Sigmoid colon (tissue), 7 donors: ENCODE measurements around the gene CARD10. TPM values are rescaled to one million over a fixed set of nuclear protein-coding genes. Genes with fewer than 3 reads are reported as not detected.
"Not testable (repeated sequence)": the region's sequence is repeated elsewhere in the genome, so short reads cannot be mapped to it uniquely, and the experiment has no call there.

ENCODE experiments used
- DNase-seq: peaks from one replicate; pipeline ENCODE4 v3.0.0-alpha.2; 2019
- H3K27ac ChIP-seq, 4 donors: fragments of 200-600 bp; sonication (generic); one replicate each; pipeline ENCODE4 v1.5.1; 2016 to 2019; ENCODE audit warnings: mild to moderate bottlenecking in 1 of 4
- H3K27me3 ChIP-seq, 3 donors: fragments of 200-600 bp; sonication (generic); one replicate each; pipeline ENCODE4 v1.5.1; 2019; ENCODE audit warnings: mild to moderate bottlenecking in 1 of 3
- H3K36me3 ChIP-seq, 4 donors: fragments of 200-600 bp; sonication (generic); one replicate each; pipeline ENCODE4 v1.5.1; 2016 to 2019
- H3K4me1 ChIP-seq, 4 donors: fragments of 200-600 bp; sonication (generic); one replicate each; pipeline ENCODE4 v1.5.1; 2017 to 2019
- H3K4me3 ChIP-seq, 4 donors: fragments of 200-600 bp; sonication (generic); one replicate each; pipeline ENCODE4 v1.5.1; 2017 to 2019; ENCODE audit warnings: mild to moderate bottlenecking in 2 of 4, moderate library complexity in 1 of 4
- H3K9me3 ChIP-seq, 4 donors: fragments of 200-600 bp in 3 of 4; sonication (generic) in 3 of 4; one replicate each; pipeline versions ENCODE4 v1.5.1 to v1.6.1; 2013 to 2019
- EP300 ChIP-seq, 4 donors: sonication (generic); formaldehyde crosslinking; IDR thresholded peaks; one replicate each; pipeline ENCODE4 v1.6.1; 2017; ENCODE audit warnings: antibody characterized with exemption in 4 of 4
- POLR2A ChIP-seq, 2 donors: fragments of 450-650 bp; IDR thresholded peaks; one replicate each; pipeline ENCODE4 v1.6.1; 2016; ENCODE audit warnings: antibody characterized with exemption in 2 of 2, mild to moderate bottlenecking in 2 of 2, moderate library complexity in 2 of 2
- POLR2AphosphoS5 ChIP-seq, 4 donors: sonication (generic); formaldehyde crosslinking; IDR thresholded peaks; one replicate each; pipeline ENCODE4 v1.6.1; 2017; ENCODE audit warnings: antibody characterized with exemption in 4 of 4
- WGBS, 2 donors: extraction: QIAGEN DNeasy Blood & Tissue Kit; methylation state at CpG; one replicate each; pipeline ENCODE4 v1.1.7; 2013; 5-methylcytosine and 5-hydroxymethylcytosine counted together
- intact Hi-C: fragments of 100-400 bp; cut with DNase I; formaldehyde crosslinking; loops from one replicate; pipeline ENCODE4 v1.15.1; 2023
- polyA plus RNA-seq, 3 donors: library from polyadenylated mRNA; stranded (reverse); fragments of 200-250 nt; gene quantifications; one replicate each; pipeline ENCODE4 v1.2.3, GENCODE V29; 2013
- total RNA-seq, 4 donors: library from RNA; depleted of rRNA; stranded (reverse); fragments of >200 nt; gene quantifications; one replicate each; pipeline ENCODE4 v1.1.0, GENCODE V29; 2016
- TF ChIP-seq, protein P1 (sequence below), 4 experiments: fragments of 450-650 bp in 3 of 4; fragments of 200-600 bp in 1 of 4; IDR thresholded peaks; one replicate each; pipeline ENCODE4 v1.5.1; 2016 to 2019; ENCODE audit warnings: antibody characterized with exemption in 4 of 4, mild to moderate bottlenecking in 3 of 4, moderate library complexity in 2 of 4
- donor health status: healthy with polysubstance abuse.
- donor health status: Bipolar disorder and iron deficiency.
- donor health status: healthy.

The CARD10 gene
- total and polyA plus RNA-seq, 7 donors = 2.8 to 41.0 (median 8.6) TPM

DNA sequence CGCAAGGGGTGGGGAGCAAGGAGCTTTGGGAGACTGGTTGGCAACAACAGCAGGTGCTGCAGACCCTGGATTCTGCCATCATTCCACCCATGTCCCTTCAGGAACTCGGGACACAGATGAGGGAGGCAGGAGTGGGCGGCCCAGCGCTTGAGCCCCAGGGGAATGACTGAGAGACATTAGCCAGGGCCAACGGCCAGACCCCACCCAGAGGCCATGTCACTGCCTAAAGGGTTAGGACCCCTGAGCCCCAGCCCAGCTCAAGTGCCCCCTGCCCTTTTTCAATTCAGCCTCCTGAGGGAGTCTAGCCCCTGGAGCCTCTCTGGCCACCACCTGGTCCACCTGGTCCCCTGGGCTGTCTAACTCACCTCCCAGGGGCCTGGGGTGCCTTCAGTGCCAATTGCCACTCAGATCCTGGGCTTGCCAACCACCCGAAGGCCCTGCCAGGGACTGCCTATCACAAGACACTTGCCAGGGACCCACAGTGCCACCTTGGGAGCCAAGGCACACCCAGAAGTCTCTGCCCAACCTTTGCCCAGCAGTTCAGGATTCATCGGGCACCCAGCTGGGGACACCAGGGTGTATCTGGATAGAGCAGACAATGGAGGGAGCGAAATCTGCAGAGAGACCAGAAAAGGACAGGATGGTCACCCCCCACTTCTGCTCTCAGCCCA lies 49.7 kb downstream of the CARD10 start:
- Histone ChIP-seq H3K9me3 (no peaks in the 10 kb centered on the region), H3K27me3 (peaks cover 2 to 76% (median 12%) of the 10 kb centered on the region in 3 donors), H3K4me1 (no peaks in the 10 kb centered on the region), H3K4me3 (no peak overlapping the region), H3K36me3 (no peaks in the 10 kb centered on the region), H3K27ac (no peak overlapping the region)
- WGBS, 2 donors = 66 to 85% methylated on average over 8 of the region's 8 CpGs
- intact Hi-C loops = no loop called here
- no peak for DNase-seq
- TF ChIP-seq POLR2A (IDR thresholded peaks at IDR 0.05) (no peak), EP300 (IDR thresholded peaks at IDR 0.05) (no peak), POLR2AphosphoS5 (IDR thresholded peaks at IDR 0.05) (no peak)

DNA sequence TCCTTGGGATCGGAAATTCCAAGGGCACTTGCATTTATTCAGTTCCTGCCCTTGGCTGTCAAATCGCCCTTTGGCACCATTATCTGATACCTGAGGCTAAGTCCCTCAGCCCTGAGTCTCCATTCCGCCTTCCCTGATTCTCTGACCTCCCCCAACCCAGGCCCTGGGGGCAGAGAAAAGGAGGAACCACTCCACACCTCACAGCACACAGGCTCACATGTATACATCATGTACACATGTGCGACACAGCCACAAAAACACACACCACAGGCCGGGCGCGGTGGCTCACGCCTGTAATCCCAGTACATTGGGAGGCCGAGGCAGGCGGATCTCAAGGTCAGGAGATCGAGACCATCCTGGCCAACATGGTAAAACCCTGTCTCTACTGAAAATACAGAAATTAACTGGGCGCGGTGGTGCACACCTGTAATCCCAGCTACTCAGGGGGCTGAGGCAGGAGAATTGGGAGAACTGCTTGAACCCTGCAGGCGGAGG lies 51.0 kb downstream of the CARD10 start:
- intact Hi-C loops, H3K36me3 ChIP-seq, H3K4me1 ChIP-seq, H3K9me3 ChIP-seq, H3K4me3 ChIP-seq, H3K27ac ChIP-seq, DNase-seq: not testable (repeated sequence)
- WGBS, 2 donors = 93 to 95% methylated on average over 14 of the region's 14 CpGs
- peaks cover 0 to 73% (median 12%) of the 10 kb centered on the region in 3 donors for H3K27me3 ChIP-seq

DNA sequence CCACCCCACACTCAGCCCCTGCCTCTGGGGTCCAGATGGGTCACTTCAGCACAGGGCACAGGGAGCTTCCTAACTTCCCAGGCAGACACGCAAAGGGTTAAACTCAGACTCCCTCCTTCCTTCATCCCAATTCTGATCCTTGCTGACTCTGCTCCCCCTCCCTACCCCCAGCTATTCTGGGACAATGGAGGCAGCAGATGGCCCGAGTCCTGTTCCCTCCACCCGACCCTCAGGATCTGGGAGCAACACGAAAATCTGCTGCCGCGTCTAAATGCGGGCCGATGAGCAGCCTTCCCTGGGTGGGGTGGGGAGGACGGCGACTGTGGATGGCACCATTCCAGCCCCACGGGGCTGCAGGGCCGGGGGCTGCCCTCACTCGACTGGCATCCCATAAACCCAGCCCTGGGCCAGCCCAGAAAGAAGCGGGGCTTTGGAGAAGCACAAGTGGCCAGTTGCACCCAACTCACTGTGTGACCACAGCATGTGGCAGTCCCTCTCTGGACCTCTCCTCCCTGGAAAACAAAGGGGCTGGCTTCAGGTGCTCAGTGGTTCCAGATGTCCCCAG lies 51.7 kb downstream of the CARD10 start:
- no peak for DNase-seq
- H3K36me3 ChIP-seq = no peaks in the 10 kb centered on the region
- H3K27ac ChIP-seq = no peak overlapping the region
- no peaks in the 10 kb centered on the region for H3K9me3 ChIP-seq
- peaks cover 0 to 71% (median 7%) of the 10 kb centered on the region in 3 donors for H3K27me3 ChIP-seq
- H3K4me1 ChIP-seq = no peaks in the 10 kb centered on the region
- no peak for TF ChIP-seq EP300 (IDR thresholded peaks at IDR 0.05)
- TF ChIP-seq POLR2A (IDR thresholded peaks at IDR 0.05) = no peak
- TF ChIP-seq, protein P1, sequence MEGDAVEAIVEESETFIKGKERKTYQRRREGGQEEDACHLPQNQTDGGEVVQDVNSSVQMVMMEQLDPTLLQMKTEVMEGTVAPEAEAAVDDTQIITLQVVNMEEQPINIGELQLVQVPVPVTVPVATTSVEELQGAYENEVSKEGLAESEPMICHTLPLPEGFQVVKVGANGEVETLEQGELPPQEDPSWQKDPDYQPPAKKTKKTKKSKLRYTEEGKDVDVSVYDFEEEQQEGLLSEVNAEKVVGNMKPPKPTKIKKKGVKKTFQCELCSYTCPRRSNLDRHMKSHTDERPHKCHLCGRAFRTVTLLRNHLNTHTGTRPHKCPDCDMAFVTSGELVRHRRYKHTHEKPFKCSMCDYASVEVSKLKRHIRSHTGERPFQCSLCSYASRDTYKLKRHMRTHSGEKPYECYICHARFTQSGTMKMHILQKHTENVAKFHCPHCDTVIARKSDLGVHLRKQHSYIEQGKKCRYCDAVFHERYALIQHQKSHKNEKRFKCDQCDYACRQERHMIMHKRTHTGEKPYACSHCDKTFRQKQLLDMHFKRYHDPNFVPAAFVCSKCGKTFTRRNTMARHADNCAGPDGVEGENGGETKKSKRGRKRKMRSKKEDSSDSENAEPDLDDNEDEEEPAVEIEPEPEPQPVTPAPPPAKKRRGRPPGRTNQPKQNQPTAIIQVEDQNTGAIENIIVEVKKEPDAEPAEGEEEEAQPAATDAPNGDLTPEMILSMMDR (IDR thresholded peaks at IDR 0.05) = no peak
- intact Hi-C loops = no loop called here
- H3K4me3 ChIP-seq = no peak overlapping the region
- WGBS, 2 donors = 70 to 74% methylated on average over 14 of the region's 14 CpGs

DNA sequence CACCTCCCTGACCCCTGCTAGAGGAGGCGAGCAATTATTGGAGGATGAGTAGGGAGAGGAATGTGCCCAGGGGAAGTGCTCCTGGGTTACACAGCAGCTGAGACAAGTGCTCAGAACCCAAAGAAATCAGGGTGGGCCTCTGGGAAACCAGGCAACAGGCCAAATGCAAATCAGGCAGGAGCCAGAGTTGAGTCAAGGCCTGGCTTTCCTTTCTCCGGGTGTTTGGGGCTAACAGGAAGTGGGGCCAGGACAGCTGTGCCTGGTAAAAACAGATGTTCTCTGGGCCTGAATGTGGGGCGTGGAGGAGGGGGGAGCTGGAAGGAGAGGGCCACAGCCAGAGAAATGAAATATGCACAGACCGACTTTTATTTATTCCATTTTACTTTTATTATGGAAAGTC lies 55.0 kb downstream of the CARD10 start:
- TF ChIP-seq, protein P1 (IDR thresholded peaks at IDR 0.05) = no peak
- TF ChIP-seq POLR2A (IDR thresholded peaks at IDR 0.05) = no peak
- TF ChIP-seq EP300 (IDR thresholded peaks at IDR 0.05) = no peak
- TF ChIP-seq POLR2AphosphoS5 (IDR thresholded peaks at IDR 0.05) = no peak
- H3K27me3 ChIP-seq = peaks cover 0 to 83% (median 0%) of the 10 kb centered on the region in 3 donors
- H3K36me3 ChIP-seq = no peaks in the 10 kb centered on the region
- no peak overlapping the region for H3K27ac ChIP-seq
- H3K4me3 ChIP-seq = no peak overlapping the region
- WGBS, 2 donors = 37 to 54% methylated on average over 4 of the region's 4 CpGs
- H3K4me1 ChIP-seq = no peaks in the 10 kb centered on the region
- intact Hi-C loops = no loop called here
- no peaks in the 10 kb centered on the region for H3K9me3 ChIP-seq
- DNase-seq = no peak

DNA sequence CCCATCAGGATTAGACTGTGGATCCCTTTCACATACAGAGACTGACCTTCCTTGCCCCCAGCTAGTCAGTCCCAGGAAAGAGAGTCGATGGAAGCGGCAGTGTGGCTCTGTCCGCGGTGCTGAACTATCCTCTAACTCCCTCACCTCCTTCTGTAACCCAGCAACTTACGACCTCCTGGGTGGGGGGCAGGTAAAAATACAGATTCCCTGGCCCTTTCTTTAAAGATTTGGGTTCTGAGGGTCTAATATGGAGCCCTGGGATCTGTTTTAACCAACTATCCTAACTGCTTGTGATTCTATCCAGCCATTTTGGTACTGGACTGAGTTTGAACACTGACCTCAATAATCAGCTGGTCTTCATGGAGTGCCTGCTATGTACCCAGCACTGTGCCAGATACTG lies 56.2 kb downstream of the CARD10 start:
- DNase-seq = no peak
- no peak for TF ChIP-seq POLR2A (IDR thresholded peaks at IDR 0.05)
- no peak for TF ChIP-seq EP300 (IDR thresholded peaks at IDR 0.05)
- no peak for TF ChIP-seq POLR2AphosphoS5 (IDR thresholded peaks at IDR 0.05)
- TF ChIP-seq, protein P1 (IDR thresholded peaks at IDR 0.05) = no peak
- H3K27ac ChIP-seq = no peak overlapping the region
- H3K4me1 ChIP-seq = no peaks in the 10 kb centered on the region
- H3K4me3 ChIP-seq = no peak overlapping the region
- H3K27me3 ChIP-seq = peaks cover 0 to 93% (median 3%) of the 10 kb centered on the region in 3 donors
- no peaks in the 10 kb centered on the region for H3K9me3 ChIP-seq
- 8 to 24% methylated on average over 5 of the region's 5 CpGs for WGBS, 2 donors
- intact Hi-C loops = no loop called here
- no peaks in the 10 kb centered on the region for H3K36me3 ChIP-seq
